Mammary epithelial cell (primary cell): ENCODE results near the gene CBFA2T3.

ENCODE experiments used
- CTCF ChIP-seq, 2 donors: IDR thresholded peaks in 1 of 2; conservative IDR thresholded peaks in 1 of 2; 2 replicates each; pipeline ENCODE4 v1.5.1; 2011 to 2012; ENCODE audit warnings: inconsistent platforms in 2 of 2, low read length in 2 of 2, mild to moderate bottlenecking in 2 of 2, control low read depth in 1 of 2, low read depth in 1 of 2; ENCODE audit not compliant: insufficient read depth in 1 of 2; ENCODE audit errors: extremely low read depth in 1 of 2
- EZH2 ChIP-seq: IDR thresholded peaks from 2 replicates; pipeline ENCODE4 v1.6.1; 2012; ENCODE audit warnings: low read length, inconsistent platforms, borderline replicate concordance

GRCh38 chr16:88839026-88839529 is 137.9 kb downstream of the CBFA2T3 start:
- no peak for TF ChIP-seq EZH2
- no peak for TF ChIP-seq CTCF (conservative IDR thresholded peaks at IDR 0.05 in 1 of 2, IDR thresholded peaks at IDR 0.05 in 1 of 2; ENCODE audit: extremely low read depth in 1 of 2, insufficient read depth in 1 of 2, low read depth in 1 of 2, low read length in 2 of 2)
